Measurements from ENCODE around the gene MGAT5B.

- no peak for TF ChIP-seq CTCF (conservative IDR thresholded peaks at IDR 0.05; ENCODE audit: low read depth in 2 of 2)
- TF ChIP-seq EZH2 (IDR thresholded peaks at IDR 0.05; ENCODE audit: low read depth, unreplicated experiment), result no peak
- TF ChIP-seq POLR2AphosphoS5 (IDR thresholded peaks at IDR 0.05; ENCODE audit: low read depth), result no peak
- no peak for TF ChIP-seq ZNF331 (CRISPR knock-in tag; IDR thresholded peaks at IDR 0.05; ENCODE audit: low read depth)
- no peak for TF ChIP-seq EZH2phosphoT487 (IDR thresholded peaks at IDR 0.05; ENCODE audit: unreplicated experiment)
- no peak for TF ChIP-seq ETS1 (IDR thresholded peaks at IDR 0.05)
- no peak for TF ChIP-seq CREB1 (CRISPR knock-in tag; IDR thresholded peaks at IDR 0.05; ENCODE audit: low read depth)
- no peak for TF ChIP-seq REST (IDR thresholded peaks at IDR 0.05; ENCODE audit: unreplicated experiment)
- no peak for TF ChIP-seq STAT1 (IDR thresholded peaks at IDR 0.05; ENCODE audit: unreplicated experiment)
- no peak for TF ChIP-seq ZNF114 (CRISPR knock-in tag; IDR thresholded peaks at IDR 0.05)
- TF ChIP-seq JUNB (IDR thresholded peaks at IDR 0.05; ENCODE audit: unreplicated experiment), result no peak
- TF ChIP-seq NANOG (IDR thresholded peaks at IDR 0.05; ENCODE audit: borderline replicate concordance), result no peak
Observed at GRCh38 chr17:76827736-76828135, 40.5 kb upstream of the MGAT5B start.
